HG03196 (cell line): Measurements from ENCODE around the gene RPLP2.

ENCODE experiments used
- ATAC-seq: cut with Tn5 transposase; IDR thresholded peaks from one replicate; pipeline ENCODE4 v1.9.1; 2021; ENCODE audit not compliant: unreplicated experiment

Gene RPLP2

DNA sequence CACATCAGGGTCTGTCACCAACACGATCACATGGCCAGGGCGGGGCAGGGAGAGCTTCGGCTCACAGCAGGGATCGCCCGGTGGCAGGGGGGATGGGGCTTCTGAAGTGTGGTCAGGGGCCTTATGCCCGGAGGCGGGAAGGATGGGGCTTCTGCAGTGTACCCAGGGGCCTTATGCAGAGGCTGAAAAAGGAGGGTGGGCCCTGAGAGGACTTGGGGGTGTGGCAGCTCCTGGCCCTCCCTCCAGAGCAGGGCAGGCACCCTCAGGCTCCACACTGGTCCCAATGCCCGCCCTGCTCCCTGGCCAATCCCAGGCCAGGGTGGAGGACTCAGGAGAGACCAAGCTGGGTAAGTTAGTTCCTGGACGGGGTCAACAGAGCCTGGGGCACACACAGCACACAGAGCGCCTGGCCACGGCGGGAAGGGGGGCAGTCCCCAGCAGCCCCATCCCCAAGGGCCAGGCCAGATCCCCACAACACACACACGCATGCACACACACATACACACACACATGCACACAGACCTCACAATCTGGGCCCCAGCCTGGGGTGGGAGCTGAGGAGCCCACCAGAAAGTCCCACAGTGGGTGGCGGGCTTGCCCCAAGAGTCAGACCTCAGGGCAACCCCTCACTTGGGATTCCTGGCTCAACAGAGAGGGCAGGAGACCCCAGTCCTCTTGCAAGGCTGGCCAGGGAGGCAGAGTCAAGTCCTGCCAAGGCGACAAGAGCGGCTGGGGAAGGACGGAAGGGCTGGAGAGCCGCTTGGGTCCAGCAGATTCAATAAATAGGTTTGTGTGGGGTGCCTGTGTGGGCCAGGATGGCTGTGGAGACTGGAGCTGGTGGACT, 18.8 kb upstream of the RPLP2 start:
- ATAC-seq, result no peak

DNA sequence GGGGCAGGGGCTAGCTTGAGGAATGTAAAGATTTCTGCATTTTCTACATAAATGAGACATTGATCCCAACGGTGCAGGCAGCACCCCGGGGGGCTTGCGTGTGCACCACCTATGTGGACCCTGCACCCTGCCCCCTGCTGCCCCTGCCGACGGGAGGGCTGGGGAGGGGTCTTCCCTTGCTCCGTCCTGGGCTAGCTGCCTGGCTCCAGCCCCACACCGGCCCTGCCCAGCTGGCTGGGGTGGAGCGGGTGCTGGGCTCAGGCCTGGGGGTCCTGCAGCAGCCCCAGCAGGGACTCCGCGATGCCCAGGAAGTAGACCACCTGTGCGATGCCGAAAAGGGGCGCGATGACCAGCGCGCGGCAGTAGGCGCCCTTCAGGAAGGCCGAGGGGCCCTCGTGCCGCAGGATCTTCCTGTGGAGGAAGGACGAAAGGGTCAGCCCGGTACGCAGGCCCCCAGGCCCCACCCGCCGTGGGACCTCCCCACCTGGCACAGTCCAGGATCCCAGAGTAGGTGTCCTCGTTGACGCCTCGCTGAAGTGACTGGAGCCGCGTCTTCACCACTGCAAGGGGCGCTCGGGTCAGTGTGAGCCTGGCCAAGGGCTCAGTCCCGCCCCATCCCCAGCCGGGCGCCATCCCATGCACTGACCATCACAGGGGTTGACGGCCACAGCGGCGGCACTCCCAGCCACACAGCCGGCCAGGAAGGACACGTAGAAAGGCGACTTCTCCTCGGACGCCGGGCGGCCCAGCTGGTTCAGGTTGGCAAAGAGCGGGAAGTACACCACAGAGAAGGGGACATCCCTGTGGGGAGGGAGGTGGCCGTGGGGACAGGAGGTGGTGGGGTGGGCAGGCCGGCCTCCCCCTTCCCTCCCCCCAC, 17.9 kb upstream of the RPLP2 start:
- no peak for ATAC-seq

DNA sequence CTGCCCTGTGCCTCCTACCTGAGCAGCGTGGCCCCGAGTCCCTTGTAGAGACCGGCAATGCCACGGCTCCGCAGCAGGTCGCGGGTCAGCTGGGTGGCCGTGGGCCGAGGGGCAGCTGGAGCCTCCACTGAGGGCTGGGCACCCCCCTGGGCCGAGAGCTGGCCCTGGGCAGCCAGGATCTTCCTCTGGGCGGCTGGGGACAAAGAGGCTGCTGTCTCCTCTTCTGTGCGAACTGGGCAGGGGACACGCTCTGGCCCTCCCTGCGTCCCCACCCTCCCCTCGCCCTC, 17.3 kb upstream of the RPLP2 start:
- ATAC-seq, result no peak

- ATAC-seq, result no peak
Measured at GRCh38 chr11:792873-793272, 16.9 kb upstream of the RPLP2 start.

DNA sequence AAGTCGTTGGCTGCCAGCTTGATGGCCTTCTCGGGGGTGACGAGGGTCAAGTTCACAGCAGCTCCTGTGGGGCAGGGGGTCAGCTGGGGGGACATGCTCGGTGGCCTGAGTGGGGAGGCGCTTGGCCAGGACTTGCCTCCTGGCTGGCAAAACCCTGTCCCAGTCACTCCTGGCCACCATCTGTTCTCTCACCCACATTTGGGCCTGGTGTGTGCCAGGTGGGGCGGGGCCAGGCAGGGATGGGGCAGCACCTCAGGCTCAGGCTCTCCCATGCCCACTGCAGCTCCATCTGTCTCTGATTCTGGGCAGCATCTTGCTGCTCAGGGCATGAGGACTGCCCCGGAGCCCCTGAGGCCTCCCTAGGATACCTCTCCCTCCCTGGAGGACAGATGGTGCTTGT, 16.2 kb upstream of the RPLP2 start:
- ATAC-seq, result no peak

GRCh38 chr11:794013-794765, 15.6 kb upstream of the RPLP2 start:
- no peak for ATAC-seq

DNA sequence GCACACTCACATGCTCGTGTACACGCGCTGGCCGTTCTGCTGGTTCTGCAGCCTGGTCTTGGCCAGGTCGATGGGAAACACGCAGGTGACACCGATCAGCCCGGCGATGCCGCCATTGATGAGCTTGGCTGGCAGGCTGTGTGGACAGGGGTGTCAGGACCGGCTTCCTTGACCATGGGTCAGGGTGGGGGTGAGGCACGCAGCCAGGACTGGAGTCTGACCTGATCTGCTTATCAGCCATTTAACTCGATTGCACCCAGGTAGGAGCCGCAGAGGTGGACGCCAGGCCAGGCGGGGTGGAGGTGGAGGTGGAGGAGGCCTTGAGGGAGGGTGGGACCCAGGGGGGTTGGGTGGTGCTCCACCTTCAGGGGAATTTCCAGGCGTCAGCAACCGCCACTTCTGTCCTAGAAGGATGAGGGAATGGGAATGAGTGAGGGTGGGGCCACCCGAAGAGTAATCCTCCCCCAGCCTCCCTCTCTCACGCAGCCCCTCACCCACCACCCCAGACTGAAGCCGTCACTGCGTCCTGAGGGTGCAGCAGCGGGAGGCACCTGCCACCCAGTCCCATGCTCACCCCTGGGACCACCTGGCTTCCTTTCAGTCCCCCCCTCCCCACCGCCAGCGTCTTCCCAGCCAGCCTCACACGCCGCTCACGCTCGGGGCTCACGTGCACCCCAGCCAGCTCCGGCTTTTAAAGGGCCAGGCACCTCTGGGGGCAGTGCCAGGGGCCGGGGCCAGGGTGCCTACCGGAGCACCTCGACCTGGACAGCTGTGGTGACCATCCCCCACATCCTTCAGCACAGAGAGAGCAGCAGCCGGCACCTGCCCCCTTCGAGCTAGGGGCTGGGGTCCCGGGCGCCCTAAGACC, 14.8 kb upstream of the RPLP2 start:
- ATAC-seq, result no peak

- ATAC-seq, result peak; percentile 23
Measured at GRCh38 chr11:795634-796564, 13.9 kb upstream of the RPLP2 start.

DNA sequence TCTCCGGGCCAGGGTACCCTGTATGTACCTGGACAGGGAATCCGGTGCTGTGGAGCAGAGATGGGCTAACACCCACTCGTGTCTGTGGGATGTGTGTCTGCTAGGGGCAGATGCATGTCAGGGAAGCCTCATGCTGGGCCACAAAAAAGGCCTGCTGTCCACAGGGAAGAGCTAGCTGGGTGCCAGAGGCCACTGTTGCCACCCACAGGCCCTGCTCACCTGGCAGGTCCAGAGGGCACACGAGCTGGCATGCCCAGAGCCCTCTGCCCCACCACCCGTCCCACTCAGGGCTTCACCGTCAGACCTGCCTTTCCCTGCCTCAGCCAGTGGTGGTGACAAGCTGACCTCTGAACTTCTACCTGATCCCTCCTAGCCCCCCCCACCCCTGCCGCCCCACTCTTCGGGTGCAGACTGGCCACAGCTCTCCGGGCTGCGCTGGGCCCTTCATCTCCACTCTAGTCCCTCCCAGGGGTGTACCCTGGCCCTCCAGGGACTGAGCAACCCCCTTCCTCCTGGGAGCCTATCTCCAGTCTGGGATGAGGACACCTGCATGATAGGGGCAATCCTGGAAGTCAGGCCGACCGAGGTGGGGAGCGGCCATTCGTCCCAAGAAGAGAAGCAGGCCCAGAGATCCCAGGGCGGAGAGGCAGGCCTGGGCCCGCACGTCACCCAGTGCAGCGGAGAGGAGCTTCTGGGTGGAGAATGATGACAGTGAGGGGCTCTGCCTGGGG, 13.0 kb upstream of the RPLP2 start:
- no peak for ATAC-seq

GRCh38 chr11:797296-798092, 12.3 kb upstream of the RPLP2 start:
- ATAC-seq, result peak; percentile 37

GRCh38 chr11:798093-798713, 11.6 kb upstream of the RPLP2 start, which contains the start of gene SLC25A22:
TSS of gene SLC25A22 (minus strand) at chr11:798281. CDS start at chr11:795006, 3,275 bp downstream.
- peak; percentile 48 for ATAC-seq

- ATAC-seq, result no peak
Measured at GRCh38 chr11:799641-800316, 10.0 kb upstream of the RPLP2 start.

DNA sequence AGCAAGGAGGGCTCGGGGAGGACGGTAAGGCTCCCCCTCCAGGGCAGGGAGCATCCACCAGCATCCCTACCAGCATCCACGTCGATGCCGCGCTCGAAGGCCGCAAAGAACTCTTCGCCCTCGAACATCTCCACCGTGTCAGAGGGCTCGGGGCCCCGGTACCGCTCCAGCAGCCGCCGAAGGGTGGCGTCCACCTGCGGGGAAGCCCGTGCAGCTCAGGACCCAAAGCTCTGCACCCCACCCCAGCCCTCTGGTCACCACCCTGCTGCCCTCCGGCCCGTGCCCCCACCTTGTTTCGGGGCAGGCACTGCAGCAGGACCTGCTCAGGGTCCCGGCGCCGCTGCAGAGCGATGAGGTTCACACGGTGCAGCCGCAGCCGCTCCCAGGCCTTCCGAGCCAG, 9.3 kb upstream of the RPLP2 start:
- no peak for ATAC-seq

DNA sequence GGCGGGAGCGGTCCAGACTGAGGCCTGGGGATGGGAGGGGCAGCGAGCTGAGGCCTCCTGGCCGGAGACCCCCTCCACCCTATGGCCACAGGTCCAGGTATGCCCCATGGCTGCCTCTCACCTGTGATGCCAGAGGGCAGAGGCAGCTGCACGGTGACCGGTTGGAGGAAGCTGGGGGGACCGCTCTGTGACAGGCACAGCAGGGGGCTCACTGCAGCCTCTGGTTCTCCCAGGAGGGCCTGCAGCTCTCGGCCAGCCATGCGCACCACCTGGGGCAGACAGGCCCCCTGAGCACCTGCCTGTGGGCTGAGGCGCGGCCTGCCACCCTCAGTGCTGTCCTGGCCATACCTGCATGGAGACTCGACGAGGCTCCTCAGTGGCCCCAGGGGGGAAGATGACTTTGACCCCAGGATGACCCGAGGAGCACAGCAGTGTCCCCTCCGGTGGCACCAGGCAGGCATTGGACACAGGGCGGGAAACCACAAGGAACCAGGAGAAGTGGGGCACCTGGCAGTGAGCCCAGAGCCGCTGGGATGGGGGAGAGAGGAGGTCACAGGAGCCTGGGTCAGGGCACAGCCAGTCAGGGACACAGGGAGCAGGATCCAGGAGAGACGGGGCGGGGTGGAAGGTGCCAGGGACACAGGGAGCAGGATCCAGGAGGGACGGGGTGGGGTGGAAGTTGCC, 8.5 kb upstream of the RPLP2 start:
- no peak for ATAC-seq

GRCh38 chr11:802018-802617, 7.6 kb upstream of the RPLP2 start:
- ATAC-seq, result no peak
